BJ (cell line): ENCODE results near the gene SUSD6. TPM values are rescaled to one million over a fixed set of nuclear protein-coding genes. Genes with fewer than 3 reads are reported as not detected.

Experiments used
- CTCF ChIA-PET: fragments of 350-600 bp; formaldehyde crosslinking; extraction: SDS; loops from one replicate; lab custom pipeline; 2021; ENCODE audit warnings: antibody characterized with exemption, inconsistent platforms; lab: Yijun Ruan, JAX
- POLR2A ChIA-PET: fragments of 300-600 bp; sonication (Branson Sonifier 250); formaldehyde crosslinking; extraction: SDS; loops from one replicate; lab custom pipeline; 2021; ENCODE audit warnings: antibody characterized with exemption; lab: Charles Lee
- DNase-seq: peaks from one replicate; pipeline ENCODE4 v3.0.0-alpha.2; 2011; ENCODE audit warnings: low read depth
- H3K27me3 ChIP-seq: 2 replicates; pipeline ENCODE4 v1.6.0; 2011; ENCODE audit warnings: low read length; ENCODE audit not compliant: control insufficient read depth, insufficient read depth
- H3K36me3 ChIP-seq: 2 replicates; pipeline ENCODE4 v1.5.1; 2011; ENCODE audit warnings: low read length; ENCODE audit not compliant: control insufficient read depth, insufficient read depth
- H3K4me3 ChIP-seq: 2 replicates; pipeline ENCODE4 v1.5.1; 2011; ENCODE audit warnings: low read depth, mild to moderate bottlenecking, control low read depth, low read length
- CTCF ChIP-seq: IDR thresholded peaks from 2 replicates; pipeline ENCODE4 v1.5.1; 2011; ENCODE audit warnings: low read depth, mild to moderate bottlenecking, control low read depth, inconsistent platforms, low read length, moderate library complexity; ENCODE audit not compliant: insufficient read depth
- polyA plus RNA-seq: library from polyadenylated mRNA; depleted of rRNA; stranded (reverse); fragments of >200 nt; gene quantifications from 2 replicates; pipeline ENCODE4 v1.2.3, GENCODE V29; 2011

The SUSD6 gene
- polyA plus RNA-seq, 1 experiment: 20.3 TPM

- ChIA-PET CTCF (interaction anchor here (0.9 to 1.2 kb wide), 2 partner anchors 25 to 55 kb away, joined by 3 to 4 read pairs; no protein-coding TSS in a partner anchor), POLR2A (no interaction called here)
- no peak for DNase-seq
- no peak for TF ChIP-seq CTCF
- H3K27me3 ChIP-seq: no peaks in the 10 kb centered on the region
- H3K36me3 ChIP-seq: peaks cover 1% of the 10 kb centered on the region
- no peak overlapping the region for H3K4me3 ChIP-seq
These were observed 73.2 kb downstream of the SUSD6 start for GRCh38 chr14:69684461-69685217.

- no peaks in the 10 kb centered on the region for H3K27me3 ChIP-seq
- CTCF ChIA-PET: interaction anchor here (0.9 to 1.2 kb wide), 2 partner anchors 24 to 56 kb away, joined by 3 to 4 read pairs; no protein-coding TSS in a partner anchor
- DNase-seq: no peak
- TF ChIP-seq CTCF: no peak
- peaks cover 1% of the 10 kb centered on the region for H3K36me3 ChIP-seq
- H3K4me3 ChIP-seq: no peak overlapping the region
- POLR2A ChIA-PET: no interaction called here
These were observed 73.8 kb downstream of the SUSD6 start for GRCh38 chr14:69685218-69685616.

- CTCF ChIA-PET: interaction anchor here (1.2 kb wide), 1 partner anchor 56 kb away, joined by 3 read pairs; no protein-coding TSS in a partner anchor
- Histone ChIP-seq H3K4me3 (no peak overlapping the region), H3K36me3 (peaks cover 1% of the 10 kb centered on the region), H3K27me3 (no peaks in the 10 kb centered on the region)
- DNase-seq: no peak
- no peak for TF ChIP-seq CTCF
- POLR2A ChIA-PET: no interaction called here
These were observed 74.3 kb downstream of the SUSD6 start for GRCh38 chr14:69685716-69686115.

- POLR2A ChIA-PET: no interaction called here
- H3K4me3 ChIP-seq: no peak overlapping the region
- no peaks in the 10 kb centered on the region for H3K27me3 ChIP-seq
- CTCF ChIA-PET: interaction anchor here (1.0 kb wide), 1 partner anchor 38 kb away, joined by 3 read pairs; no protein-coding TSS in a partner anchor
- TF ChIP-seq CTCF: no peak
- H3K36me3 ChIP-seq: peaks cover 1% of the 10 kb centered on the region
- no peak for DNase-seq
These were observed 76.4 kb downstream of the SUSD6 start for GRCh38 chr14:69687606-69688298.

GRCh38 chr14:69688299-69688649 lies 76.9 kb downstream of the SUSD6 start:
- TF ChIP-seq CTCF: no peak
- H3K36me3 ChIP-seq: peaks cover 1% of the 10 kb centered on the region
- H3K27me3 ChIP-seq: no peaks in the 10 kb centered on the region
- ChIA-PET CTCF (interaction anchor here (1.0 kb wide), 1 partner anchor 37 kb away, joined by 3 read pairs; no protein-coding TSS in a partner anchor), POLR2A (no interaction called here)
- DNase-seq: no peak
- no peak overlapping the region for H3K4me3 ChIP-seq
